Measurements from ENCODE around the gene SPATA13.

The SPATA13 gene

GRCh38 chr13:24254146-24254841 is 93.8 kb downstream of the SPATA13 start:
- Histone ChIP-seq H3K4me1 (ENCODE audit: control insufficient read depth, insufficient read depth, low read length) (no peaks in the 10 kb centered on the region), H3K27ac (ENCODE audit: extremely low read depth, low read depth, low read length) (no peak overlapping the region), H3K9me3 (ENCODE audit: control insufficient read depth, insufficient read depth, low read depth, low read length) (no peaks in the 10 kb centered on the region), H3K36me3 (ENCODE audit: control insufficient read depth in 2 of 2, insufficient read depth in 1 of 2, low read length in 2 of 2) (peaks cover 0 to 18% of the 10 kb centered on the region in 2 experiments; a peak in 1 of 3 replicates), H3K4me3 (ENCODE audit: low read depth, low read length) (no peak overlapping the region)
- no peak for TF ChIP-seq ZBTB26 (tag by site-specific recombination; optimal IDR thresholded peaks at IDR 0.05)
- no peak for TF ChIP-seq GLI2 (tag by site-specific recombination; IDR thresholded peaks at IDR 0.05; ENCODE audit: borderline replicate concordance, low read depth)
- no peak for TF ChIP-seq ZSCAN18 (tag by site-specific recombination; IDR thresholded peaks at IDR 0.05)
- no peak for TF ChIP-seq ZNF768 (tag by site-specific recombination; IDR thresholded peaks at IDR 0.05)
- no peak for TF ChIP-seq EGR2 (tag by site-specific recombination; IDR thresholded peaks at IDR 0.05; ENCODE audit: low read depth)
- TF ChIP-seq PATZ1 (tag by site-specific recombination; IDR thresholded peaks at IDR 0.05): no peak
- ChIA-PET CTCF (no interaction called here), POLR2A (no interaction called here)

- TF ChIP-seq ZNF626 (tag by site-specific recombination; IDR thresholded peaks at IDR 0.05) (no peak), ZNF544 (tag by site-specific recombination; IDR thresholded peaks at IDR 0.05) (no peak), ZNF404 (tag by site-specific recombination; IDR thresholded peaks at IDR 0.05) (no peak), ZNF518A (tag by site-specific recombination; conservative IDR thresholded peaks at IDR 0.05; ENCODE audit: low read depth) (no peak), ZNF366 (tag by site-specific recombination; conservative IDR thresholded peaks at IDR 0.05) (no peak), ZNF660 (tag by site-specific recombination; IDR thresholded peaks at IDR 0.05) (no peak), ZNF529 (tag by site-specific recombination; IDR thresholded peaks at IDR 0.05; ENCODE audit: insufficient replicate concordance) (no peak), ZSCAN18 (tag by site-specific recombination; IDR thresholded peaks at IDR 0.05) (no peak), KLF7 (tag by site-specific recombination; IDR thresholded peaks at IDR 0.05; ENCODE audit: borderline replicate concordance) (no peak), ZSCAN5A (tag by site-specific recombination; IDR thresholded peaks at IDR 0.05) (no peak)
- POLR2A ChIA-PET: no interaction called here
Observed at GRCh38 chr13:24257497-24257896, 97.0 kb downstream of the SPATA13 start.

More at GRCh38 chr13:24257497-24257896, 97.0 kb downstream of the SPATA13 start:
- Histone ChIP-seq H3K36me3 (ENCODE audit: control insufficient read depth in 2 of 2, insufficient read depth in 1 of 2, low read length in 2 of 2) (peaks cover 0 to 11% of the 10 kb centered on the region in 2 experiments; a peak in 1 of 3 replicates), H3K4me1 (ENCODE audit: control insufficient read depth, insufficient read depth, low read length) (no peaks in the 10 kb centered on the region), H3K27ac (ENCODE audit: extremely low read depth, low read depth, low read length) (no peak overlapping the region), H3K4me3 (ENCODE audit: low read depth, low read length) (no peak overlapping the region), H3K9me3 (ENCODE audit: control insufficient read depth, insufficient read depth, low read depth, low read length) (no peaks in the 10 kb centered on the region)
- CTCF ChIA-PET: interaction anchor here (0.8 kb wide), 1 partner anchor 223 kb away, joined by 3 read pairs; no protein-coding TSS in a partner anchor

Measured in HEK293 (cell line).